Fibroblast of lung (primary cell): Measurements from ENCODE around the gene HNF1B.

Source experiments
- EZH2 ChIP-seq: IDR thresholded peaks from 2 replicates; pipeline ENCODE4 v1.5.1; 2012; ENCODE audit warnings: low read length, control low read depth, mild to moderate bottlenecking; ENCODE audit errors: missing control alignments
- TF ChIP-seq, protein P1 (sequence below), 2 donors: IDR thresholded peaks in 1 of 2; conservative IDR thresholded peaks in 1 of 2; 1 replicate in 1 of 2; 2 replicates in 1 of 2; pipeline ENCODE4 v1.5.1; 2011 to 2012; ENCODE audit warnings: low read length in 2 of 2, control low read depth in 1 of 2, inconsistent platforms in 1 of 2, low read depth in 1 of 2, mild to moderate bottlenecking in 1 of 2

DNA sequence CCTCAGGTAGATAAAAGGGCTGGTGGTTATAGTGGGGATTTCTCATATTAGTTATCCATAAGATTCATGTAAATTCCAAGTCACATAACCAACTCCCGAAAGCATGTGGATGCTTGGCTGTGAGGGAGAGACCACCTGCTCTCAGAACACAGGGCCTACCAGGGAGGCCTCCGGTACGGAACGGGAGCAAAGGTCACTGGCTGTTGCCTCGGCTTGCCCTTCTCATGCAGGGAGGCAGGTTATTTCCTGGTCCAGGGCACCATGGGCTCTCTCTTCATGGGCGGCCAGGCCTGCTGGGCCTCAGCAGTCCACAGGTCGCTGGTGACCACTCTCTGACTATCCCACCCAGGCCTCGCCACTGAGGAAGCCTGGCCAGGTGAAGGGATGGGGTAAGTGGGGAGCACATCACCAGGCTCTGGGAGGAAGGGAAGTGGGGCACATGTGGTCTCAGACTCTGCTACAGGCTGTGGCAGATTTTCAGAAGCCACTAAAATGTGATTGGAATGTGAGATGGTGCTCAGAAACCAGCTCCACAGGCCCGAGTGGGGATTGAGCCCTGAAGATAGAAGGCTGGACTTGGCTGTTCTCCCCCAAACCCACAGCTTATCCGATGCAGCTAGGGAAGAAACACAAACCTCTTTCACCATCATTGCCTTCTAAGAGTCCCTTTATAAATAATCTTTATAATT is 45.4 kb downstream of the HNF1B start:
- TF ChIP-seq, protein P1, sequence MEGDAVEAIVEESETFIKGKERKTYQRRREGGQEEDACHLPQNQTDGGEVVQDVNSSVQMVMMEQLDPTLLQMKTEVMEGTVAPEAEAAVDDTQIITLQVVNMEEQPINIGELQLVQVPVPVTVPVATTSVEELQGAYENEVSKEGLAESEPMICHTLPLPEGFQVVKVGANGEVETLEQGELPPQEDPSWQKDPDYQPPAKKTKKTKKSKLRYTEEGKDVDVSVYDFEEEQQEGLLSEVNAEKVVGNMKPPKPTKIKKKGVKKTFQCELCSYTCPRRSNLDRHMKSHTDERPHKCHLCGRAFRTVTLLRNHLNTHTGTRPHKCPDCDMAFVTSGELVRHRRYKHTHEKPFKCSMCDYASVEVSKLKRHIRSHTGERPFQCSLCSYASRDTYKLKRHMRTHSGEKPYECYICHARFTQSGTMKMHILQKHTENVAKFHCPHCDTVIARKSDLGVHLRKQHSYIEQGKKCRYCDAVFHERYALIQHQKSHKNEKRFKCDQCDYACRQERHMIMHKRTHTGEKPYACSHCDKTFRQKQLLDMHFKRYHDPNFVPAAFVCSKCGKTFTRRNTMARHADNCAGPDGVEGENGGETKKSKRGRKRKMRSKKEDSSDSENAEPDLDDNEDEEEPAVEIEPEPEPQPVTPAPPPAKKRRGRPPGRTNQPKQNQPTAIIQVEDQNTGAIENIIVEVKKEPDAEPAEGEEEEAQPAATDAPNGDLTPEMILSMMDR (conservative IDR thresholded peaks at IDR 0.05 in 1 of 2, IDR thresholded peaks at IDR 0.05 in 1 of 2; ENCODE audit: low read depth in 1 of 2, low read length in 2 of 2), result no peak
- no peak for TF ChIP-seq EZH2
